ENCODE measurements around the gene PIK3R1.

Gene PIK3R1

GRCh38 chr5:68285075-68285840 lies 69.7 kb downstream of the PIK3R1 start:
- peak; percentile 47 for DNase-seq (ENCODE audit: low spot score)
- in situ Hi-C loops (cut with MboI; ENCODE audit: low pct_unique_long_range_greater_than_20kb, low sequenced_read_pairs, unreplicated experiment): loop anchor here (5.0 to 25.0 kb wide), 3 partner anchors 172 to 427 kb away; no protein-coding TSS in a partner anchor
- no peak for TF ChIP-seq CTCF (IDR thresholded peaks at IDR 0.05; ENCODE audit: extremely low read depth, insufficient read depth, missing control alignments)

DNA sequence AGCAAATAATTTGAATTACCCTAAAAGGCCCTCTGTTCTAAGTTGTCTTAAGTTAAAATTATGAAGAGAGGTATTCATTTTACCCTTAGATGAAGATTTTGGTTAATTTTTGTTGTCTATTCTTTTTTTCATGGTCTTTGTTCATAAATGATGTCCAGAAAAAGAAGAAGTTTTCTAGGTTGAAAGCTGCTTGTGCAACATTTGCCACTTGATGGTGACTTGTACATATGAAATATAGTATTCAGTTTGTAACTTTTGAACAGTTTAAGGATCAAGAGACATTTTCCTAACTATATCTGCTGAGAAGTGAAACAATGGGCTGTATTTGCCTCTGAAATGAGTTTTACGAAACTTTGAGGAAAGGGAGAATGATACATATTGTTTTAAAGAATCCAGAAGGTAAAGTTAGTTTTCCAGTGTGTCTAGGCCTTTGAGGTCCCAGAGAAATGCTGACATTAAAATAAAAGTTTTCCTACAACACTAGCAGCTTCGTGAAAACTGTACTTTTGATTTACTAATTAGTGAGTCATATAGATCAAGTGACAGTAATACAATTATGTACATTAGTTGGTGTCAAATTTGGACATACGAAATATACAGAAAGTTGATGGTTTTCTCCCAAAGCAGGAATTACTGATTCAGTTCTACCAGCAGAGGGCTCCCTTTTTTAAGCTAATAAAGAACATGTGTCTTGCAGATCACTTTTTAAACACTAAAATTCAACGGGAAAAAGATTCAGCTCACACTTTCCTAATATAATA lies 70.5 kb downstream of the PIK3R1 start:
- TF ChIP-seq CTCF (IDR thresholded peaks at IDR 0.05; ENCODE audit: extremely low read depth, insufficient read depth, missing control alignments): peak; percentile 61
- peak; percentile 35 for DNase-seq (ENCODE audit: low spot score)
- in situ Hi-C loops (cut with MboI; ENCODE audit: low pct_unique_long_range_greater_than_20kb, low sequenced_read_pairs, unreplicated experiment): loop anchor here (5.0 to 25.0 kb wide), 3 partner anchors 171 to 426 kb away; no protein-coding TSS in a partner anchor

GRCh38 chr5:68286612-68286912 lies 71.0 kb downstream of the PIK3R1 start:
- peak; percentile 16 for DNase-seq (ENCODE audit: low spot score)
- TF ChIP-seq CTCF (IDR thresholded peaks at IDR 0.05; ENCODE audit: extremely low read depth, insufficient read depth, missing control alignments): no peak
- in situ Hi-C loops (cut with MboI; ENCODE audit: low pct_unique_long_range_greater_than_20kb, low sequenced_read_pairs, unreplicated experiment): loop anchor here (5.0 to 25.0 kb wide), 3 partner anchors 171 to 426 kb away; no protein-coding TSS in a partner anchor

DNA sequence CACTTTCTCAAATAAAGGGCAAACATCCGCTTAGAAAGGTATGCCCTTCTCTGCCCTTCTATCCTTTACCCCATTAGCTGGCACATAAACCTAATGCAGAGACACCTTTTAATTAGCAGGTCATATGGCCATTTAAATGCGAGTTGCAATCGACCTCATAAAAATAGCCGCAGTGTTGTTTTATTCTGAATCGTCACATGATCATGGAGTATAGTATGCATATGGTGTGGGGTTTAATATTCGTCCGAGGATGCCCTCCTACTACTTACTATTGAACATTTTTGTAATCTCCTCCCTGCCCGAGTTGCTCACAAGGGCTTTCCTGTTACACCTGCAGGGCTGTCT lies 72.0 kb downstream of the PIK3R1 start:
- in situ Hi-C loops (cut with MboI; ENCODE audit: low pct_unique_long_range_greater_than_20kb, low sequenced_read_pairs, unreplicated experiment): loop anchor here (5.0 to 25.0 kb wide), 3 partner anchors 170 to 425 kb away; no protein-coding TSS in a partner anchor
- DNase-seq (ENCODE audit: low spot score): no peak
- TF ChIP-seq CTCF (IDR thresholded peaks at IDR 0.05; ENCODE audit: extremely low read depth, insufficient read depth, missing control alignments): no peak

GRCh38 chr5:68287976-68288706 lies 72.6 kb downstream of the PIK3R1 start:
- no peak for TF ChIP-seq CTCF (IDR thresholded peaks at IDR 0.05; ENCODE audit: extremely low read depth, insufficient read depth, missing control alignments)
- DNase-seq (ENCODE audit: low spot score): peak; percentile 82
- in situ Hi-C loops (cut with MboI; ENCODE audit: low pct_unique_long_range_greater_than_20kb, low sequenced_read_pairs, unreplicated experiment): loop anchor here (5.0 to 25.0 kb wide), 3 partner anchors 169 to 424 kb away; no protein-coding TSS in a partner anchor

DNA sequence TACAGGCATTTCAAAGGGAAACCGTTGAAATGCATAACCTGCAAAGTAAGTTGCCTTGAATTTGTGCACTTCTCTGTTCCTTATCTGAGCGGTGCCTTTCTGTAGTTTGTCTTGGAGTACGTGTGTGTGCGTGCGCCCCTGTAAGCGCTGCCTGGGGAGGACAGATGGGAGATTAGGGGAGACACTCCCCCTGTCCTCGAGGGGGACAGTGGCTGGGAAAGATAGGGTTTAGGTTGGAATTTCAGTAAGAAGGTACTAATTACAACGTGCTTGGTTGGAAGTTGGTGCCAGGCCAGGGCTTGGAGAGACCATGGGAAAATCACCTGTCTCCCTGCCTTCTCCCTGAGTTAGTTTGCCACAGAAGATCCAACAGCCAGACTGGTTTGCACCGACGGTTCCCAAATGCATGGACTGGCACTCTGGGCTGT lies 73.2 kb downstream of the PIK3R1 start:
- peak; percentile 19 for DNase-seq (ENCODE audit: low spot score)
- in situ Hi-C loops (cut with MboI; ENCODE audit: low pct_unique_long_range_greater_than_20kb, low sequenced_read_pairs, unreplicated experiment): loop anchor here (5.0 to 25.0 kb wide), 3 partner anchors 169 to 424 kb away; no protein-coding TSS in a partner anchor
- TF ChIP-seq CTCF (IDR thresholded peaks at IDR 0.05; ENCODE audit: extremely low read depth, insufficient read depth, missing control alignments): no peak
